Measurements from ENCODE around the gene TSPAN19. TPM values are rescaled to one million over a fixed set of nuclear protein-coding genes. Genes with fewer than 3 reads are reported as not detected.

Gene TSPAN19
- total RNA-seq, result not detected in 2 replicates

DNA sequence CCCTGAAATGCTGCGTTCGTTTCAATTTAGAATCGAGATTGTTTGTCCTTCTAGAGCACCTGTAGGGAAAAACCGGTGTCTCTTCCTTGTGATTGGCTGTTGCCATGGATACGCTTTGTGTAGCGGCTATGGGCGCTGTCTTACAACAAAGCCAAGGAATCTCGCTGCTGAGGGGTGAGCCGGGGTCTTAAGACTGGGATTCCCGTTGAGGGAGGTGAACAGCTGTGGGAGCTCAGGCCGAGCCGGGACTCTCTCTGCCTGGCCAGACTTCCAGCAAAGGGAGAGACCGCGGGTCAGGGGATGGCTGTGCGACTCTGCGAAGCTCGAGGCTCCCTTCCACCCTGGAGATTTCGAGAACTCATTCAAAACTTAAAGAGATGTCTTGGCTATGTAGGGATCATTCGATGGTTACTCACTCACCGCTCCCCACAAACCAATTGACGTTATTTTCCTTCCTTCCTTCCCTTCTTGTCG, at the start of gene TSPAN19, which contains the start of gene LRRIQ1:
TSPAN19 (minus strand) TSS at position 44 of the 474 bp plus-strand sequence. CDS start 6,331 bp downstream, outside the sequence.
LRRIQ1 (plus strand) TSS at position 118 of the 474 bp plus-strand sequence. CDS start 1,826 bp downstream, outside the sequence.

Other genes starting within 250 kb of the TSPAN19 start
- 31.8 and 69.7 TPM in 2 replicates for gene SLC6A15, start 123.5 kb downstream of the TSPAN19 start, total RNA-seq
- under 0.01 and 0.24 TPM in 2 replicates for gene LRRIQ1, start 74 bp upstream of the TSPAN19 start, total RNA-seq
- 0.43 and 0.96 TPM in 2 replicates for gene ALX1, start 243.9 kb upstream of the TSPAN19 start, total RNA-seq